GM18873 (cell line): ENCODE measurements around the gene TPCN2.
"Not testable (repeated sequence)": the region's sequence is repeated elsewhere in the genome, so short reads cannot be mapped to it uniquely, and the experiment has no call there.

Experiments
- ATAC-seq: cut with Tn5 transposase; IDR thresholded peaks from one replicate; pipeline ENCODE4 v1.9.1; 2021; ENCODE audit warnings: mild to moderate bottlenecking, moderate library complexity, moderate number of reproducible peaks; ENCODE audit not compliant: unreplicated experiment, low FRiP score

The TPCN2 gene

DNA sequence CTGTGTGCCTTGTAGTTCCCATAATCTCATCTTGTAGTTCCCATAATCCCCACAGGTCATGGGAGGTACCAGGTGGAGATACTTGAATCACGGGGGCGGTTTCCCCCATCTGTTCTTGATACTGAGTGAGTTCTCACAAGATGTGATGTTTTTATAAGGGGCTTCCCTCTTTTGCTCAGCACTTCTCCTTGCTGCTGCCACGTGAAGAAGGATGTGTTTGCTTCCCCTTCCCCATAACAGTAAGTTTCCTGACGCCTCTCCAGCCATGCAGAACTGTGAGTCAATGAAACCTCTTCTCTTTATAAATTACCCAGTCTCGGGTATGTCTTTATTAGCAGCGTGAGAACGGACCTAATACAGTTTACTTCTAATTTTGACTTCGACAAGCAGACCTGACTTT lies 93.0 kb downstream of the TPCN2 start:
- no peak for ATAC-seq

DNA sequence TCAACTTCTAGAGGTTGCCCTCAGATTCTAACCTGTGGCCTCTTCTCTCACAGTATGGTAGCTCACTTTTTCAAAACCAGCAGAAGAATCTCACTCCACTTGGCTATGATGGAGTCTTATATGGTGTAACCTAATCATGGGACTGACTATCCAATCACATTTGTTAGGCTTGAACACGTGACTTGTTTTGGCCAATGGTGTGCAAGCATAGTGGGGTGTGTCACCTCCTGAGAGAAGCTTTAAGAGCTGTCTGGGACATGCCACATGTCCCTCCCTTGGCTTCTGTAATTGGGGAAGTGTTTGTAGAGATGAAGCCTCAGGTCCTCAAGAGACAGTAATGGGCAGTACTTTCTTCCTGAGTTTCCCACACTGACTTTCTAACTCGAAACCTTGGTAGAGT lies 94.2 kb downstream of the TPCN2 start:
- ATAC-seq: no peak

DNA sequence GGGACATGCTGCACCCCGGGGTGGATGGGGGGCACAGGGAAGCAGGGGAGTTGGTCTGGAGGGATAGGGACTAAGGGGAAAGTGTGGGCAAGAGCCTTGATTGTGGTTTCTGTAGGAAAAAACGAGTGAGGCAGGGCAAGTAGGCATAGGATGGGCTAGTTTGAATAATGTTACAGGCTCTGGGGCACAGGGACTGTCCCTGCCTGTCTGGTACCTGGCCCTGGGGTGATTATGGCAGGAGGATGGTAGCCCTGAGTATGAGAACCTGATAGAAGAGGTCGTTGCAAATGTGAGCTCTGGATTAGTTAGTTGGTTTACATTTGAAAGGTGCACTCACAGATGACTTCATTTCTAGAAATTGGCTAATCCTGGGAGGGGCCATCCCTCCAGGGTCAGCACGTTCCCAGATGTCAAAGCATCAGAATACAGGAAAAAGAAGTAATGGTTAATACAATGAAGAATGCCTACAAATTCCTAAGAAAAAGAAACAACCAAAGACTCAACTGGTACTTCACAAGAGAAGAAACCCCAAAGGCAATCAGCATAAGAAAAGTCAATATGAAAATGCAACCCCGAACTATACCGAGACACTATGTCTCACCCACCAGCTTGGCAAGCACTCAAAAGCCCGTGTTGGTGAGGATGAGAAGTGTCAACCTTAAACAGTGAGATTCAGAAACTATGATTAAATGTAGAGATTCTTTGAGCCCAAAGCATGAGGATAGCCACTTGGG lies 95.8 kb downstream of the TPCN2 start:
- ATAC-seq: no peak

DNA sequence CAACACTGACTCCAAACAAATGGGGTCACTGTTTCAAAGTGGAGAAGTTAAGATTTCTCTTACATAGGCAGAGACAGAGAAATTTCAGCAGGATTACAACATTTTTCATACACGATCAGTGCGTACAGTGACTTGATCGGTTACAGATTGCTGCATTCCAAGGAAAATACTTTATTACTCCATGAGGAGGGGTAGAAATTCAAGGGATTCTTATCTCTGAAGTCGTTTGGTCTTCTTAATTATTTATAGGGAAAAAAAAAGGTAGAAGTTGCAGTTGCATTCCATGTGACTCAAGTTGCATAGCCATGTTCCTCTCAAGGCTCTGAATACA lies 96.3 kb downstream of the TPCN2 start:
- no peak for ATAC-seq

DNA sequence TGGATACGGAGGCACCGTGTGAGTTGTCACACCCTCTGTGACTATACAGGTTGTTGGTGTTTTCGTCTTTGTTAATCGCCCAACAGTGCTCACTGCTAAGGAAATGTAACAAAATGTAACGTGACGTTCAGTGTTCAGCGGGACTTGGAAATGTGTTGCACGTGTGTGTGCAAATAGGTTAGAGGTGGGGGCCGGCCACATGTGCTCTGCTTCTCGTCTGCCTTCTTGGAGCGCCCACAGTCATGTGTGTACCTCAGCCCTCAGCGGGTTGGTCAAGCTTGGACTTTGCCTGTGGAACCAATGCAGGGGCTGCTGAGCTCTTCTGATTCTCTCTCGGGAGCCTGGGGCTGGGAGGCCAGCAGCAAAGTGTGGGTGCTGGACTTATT lies 99.6 kb downstream of the TPCN2 start:
- no peak for ATAC-seq

DNA sequence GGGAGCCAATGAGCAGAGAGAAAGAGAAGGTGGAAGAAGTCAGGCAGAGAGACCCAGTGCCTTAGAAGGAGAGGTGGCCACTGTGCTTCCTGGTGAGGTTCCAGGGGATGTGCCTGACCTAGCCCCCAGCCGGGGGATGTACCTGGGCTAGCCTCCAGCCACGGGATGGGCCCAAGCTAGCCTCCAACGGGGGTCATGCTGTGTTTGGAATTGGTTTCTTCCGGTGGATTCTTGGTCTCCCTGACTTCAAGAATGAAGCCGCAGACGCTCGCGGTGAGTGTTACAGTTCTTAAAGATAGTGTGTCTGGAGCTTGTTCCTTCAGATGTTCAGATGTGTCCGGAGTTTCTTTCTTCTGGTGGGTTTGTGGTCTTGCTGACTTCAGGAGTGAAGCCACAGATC lies 100.1 kb downstream of the TPCN2 start:
- ATAC-seq: no peak

DNA sequence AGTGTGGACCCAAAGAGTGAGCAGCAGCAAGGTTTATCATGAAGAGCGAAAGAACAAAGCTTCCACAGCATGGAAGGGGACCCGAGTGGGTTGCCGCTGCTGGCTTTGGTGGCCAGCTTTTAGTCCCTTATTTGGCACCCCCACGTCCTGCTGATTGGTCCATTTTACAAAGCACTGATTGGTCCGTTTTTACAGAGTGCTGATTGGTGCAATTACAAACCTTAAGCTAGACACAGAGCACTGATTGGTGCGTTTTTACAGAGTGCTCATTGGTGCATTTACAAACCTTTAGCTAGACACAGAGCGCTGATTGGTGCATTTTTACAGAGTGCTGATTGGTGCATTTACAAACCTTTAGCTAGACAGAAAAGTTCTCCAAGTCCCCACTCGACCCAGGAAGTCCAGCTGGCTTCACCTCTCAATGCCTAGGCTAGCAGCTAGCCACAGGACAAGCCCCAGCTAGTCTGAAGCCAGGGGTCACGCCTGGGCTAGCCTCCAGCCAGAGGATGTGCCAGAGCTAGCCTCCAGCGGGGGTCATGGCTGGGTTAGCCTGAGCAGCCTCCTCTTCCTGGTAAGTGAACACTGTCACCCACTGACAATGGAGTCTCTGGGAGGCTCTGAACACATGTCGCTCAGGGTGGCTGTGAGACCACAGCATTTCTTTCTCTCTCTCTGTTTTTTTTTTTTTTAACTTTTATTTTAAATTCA lies 100.8 kb downstream of the TPCN2 start:
- not testable (repeated sequence) for ATAC-seq

DNA sequence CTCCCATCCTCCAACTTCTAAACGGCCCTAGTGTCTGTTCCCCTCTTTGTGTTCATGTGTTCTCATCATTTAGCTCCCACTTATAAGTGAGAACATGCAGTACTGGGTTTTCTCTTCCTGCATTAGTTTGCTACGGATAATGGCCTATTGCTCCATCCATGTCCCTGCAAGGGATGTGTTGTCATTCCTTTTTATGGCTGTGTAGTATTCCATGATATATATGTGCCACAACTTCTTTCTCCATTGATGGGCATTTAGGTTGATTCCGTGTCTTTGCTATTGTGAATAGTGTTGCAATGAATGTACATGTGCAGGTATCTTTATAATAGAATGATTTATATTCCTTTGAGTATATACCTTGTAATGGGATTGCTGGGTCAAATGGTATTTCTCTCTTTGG lies 101.4 kb downstream of the TPCN2 start:
- no peak for ATAC-seq

DNA sequence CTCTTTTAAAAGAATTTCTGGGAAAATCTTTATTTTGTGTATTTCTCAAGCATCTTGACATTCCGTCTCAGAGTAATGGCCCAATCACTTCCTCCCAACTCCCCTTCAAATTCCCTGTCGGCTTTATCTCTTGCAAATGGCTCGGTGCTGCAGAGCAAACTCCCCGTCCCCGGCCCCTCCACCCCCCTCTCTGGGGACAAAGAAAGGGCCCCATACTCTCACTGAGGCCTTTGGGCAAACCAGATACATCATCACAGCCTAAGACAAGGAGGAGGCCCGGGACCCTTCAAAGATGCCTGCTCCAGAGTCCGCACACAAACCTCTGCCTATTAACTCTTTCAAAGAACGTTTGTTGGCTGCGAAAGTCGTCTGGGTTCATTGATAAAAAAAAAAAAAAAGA lies 103.1 kb downstream of the TPCN2 start:
- no peak for ATAC-seq

DNA sequence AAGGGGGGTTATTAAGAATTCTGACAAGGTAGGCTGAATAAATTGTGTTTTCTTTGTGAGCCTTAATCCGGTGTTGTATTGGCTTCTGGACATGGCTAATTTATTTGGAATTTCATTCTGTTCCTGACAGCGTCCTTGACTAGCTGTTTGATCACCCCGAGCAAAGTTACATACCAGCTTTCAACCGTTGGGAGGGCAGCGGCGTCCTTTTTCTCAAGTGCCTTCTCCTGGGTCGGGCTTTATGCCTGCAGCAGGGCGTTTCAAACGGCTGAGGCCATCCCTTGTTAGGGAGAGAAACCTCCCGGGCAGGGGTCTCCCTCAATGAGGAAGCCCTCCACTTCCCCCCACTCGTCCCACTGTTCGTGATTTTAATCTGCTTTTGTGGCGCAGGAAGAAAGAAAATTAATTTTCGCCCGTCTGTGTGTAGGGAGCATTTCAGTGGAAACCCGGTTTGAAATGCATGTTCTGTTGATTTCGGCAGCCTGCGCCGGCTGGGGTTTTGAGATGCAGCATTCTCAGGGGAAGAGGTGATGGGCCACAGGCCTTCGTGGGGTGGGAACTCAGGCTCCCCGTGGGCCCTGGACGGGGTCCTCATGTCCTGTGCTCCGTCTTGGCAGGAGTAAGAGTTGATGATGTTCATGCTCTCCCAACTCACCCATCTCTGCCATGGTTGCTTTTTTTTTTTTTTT lies 104.1 kb downstream of the TPCN2 start:
- no peak for ATAC-seq

DNA sequence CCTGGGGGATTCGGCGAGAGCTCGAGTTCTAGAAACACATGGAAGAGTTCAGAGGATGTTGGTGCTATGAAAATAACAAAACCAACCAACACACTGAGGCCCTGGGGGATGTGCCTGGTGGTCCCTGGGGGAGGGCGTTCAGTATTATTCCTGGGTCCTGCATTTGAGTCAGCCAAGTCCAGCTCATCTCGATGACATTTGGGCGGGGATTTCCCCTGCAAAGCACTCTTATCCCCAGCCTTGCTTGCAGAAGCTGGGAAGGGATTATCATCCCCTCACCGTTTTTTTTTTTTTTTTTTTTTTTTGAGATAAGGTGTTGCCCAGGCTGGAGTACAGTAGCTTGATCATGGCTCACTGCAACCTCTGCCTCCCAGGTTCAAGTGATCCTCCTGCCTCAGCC lies 104.9 kb downstream of the TPCN2 start:
- no peak for ATAC-seq

DNA sequence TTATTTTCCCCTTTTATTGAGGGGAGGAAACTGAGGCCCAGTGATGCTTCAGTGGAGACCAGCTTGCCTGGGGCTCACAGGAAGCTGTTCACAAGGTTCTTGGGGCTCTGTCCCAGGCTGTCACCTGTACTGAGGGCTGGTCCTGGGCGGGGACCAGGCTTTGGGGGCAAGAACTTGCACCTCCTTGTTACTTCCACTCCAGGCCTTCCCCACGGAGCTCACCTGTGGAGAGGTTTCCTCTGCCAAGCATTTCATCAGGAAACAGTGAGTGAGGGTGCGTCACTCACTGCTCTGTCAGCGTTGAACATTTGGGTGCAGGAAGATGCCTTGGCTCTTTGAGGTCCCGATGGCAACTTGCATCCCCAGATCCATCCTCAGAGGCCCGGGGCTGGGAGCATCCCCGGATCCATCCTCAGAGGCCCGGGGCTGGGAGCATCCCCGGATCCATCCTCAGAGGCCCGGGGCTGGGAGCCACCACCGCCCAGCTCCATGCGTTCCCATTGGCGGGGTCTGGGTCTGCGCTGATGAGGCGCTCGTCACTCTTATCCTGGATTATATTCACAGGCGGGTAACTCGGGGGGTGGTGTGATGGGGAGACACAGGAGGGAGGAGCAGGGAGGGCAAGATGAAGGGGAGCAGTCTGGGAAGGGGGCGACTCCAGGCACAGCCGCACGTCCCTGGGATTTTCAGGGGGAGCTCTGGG lies 105.6 kb downstream of the TPCN2 start:
- no peak for ATAC-seq

DNA sequence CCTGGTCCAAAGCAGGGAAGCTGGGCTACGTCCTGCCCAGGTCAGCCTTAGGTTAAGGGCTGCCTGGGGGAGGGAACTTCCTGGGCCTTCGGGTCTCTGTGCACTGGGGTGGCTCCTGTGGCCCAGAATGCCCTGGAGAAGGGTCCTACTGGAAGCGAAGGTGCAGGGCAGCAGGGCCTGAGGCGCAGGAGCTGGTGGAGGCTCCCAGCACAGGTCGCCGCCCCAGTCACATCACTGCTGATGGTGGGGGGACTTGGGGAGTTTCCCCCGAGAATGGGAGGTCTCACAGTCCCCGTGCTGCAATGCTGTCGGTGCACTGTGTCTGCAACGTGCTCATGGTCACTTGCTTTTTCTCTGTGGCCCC lies 106.2 kb downstream of the TPCN2 start:
- no peak for ATAC-seq

DNA sequence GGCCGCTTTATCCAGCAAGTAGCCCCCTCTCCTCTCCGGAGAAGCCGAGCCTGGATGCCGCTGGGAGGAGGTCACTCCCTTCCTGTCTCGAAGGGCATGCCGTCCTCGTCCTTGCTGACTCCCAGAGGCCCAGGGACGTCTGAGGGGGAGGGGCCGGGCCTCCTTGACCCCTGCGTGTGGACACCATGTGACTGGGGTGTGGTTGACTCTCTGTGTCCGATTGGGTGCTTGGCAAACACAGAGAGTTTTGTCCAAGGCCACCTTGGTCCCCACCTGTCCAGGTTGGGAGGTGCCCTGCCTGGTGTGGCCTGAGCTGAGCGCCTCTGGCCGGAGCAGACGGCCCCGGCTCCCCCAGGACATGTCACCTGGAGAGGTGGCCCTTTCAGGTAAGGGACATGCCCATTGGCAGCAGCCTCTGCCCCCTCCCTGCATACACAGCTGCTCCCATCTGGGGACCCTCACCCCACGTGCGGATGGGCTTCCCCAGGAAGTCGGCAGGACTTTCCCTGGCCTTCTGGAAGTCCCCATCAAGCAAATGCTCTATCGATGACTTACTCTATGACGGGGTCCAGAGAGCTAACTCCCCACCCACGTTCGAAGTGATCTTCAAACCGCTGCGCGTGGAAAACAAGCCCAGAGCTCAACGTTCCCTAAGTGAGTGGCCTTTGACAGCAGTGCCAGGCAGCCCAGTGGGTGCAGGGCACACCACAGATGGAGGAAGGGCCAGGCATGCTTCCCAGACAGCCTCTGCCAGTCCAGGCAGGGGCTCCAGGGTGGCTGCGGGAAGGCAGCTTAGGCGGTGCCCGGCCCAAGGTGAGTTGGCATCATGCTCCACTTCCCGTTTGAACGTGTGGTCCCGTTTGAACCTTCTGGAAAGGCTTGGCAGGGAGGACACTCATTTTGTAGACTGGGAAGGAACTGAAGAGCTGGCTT lies 106.8 kb downstream of the TPCN2 start, which contains the start of gene SMIM38:
Gene SMIM38 (plus strand): TSS at position 634 of the 933 bp plus-strand sequence. CDS start 1,912 bp downstream, outside the sequence.
- ATAC-seq: no peak

DNA sequence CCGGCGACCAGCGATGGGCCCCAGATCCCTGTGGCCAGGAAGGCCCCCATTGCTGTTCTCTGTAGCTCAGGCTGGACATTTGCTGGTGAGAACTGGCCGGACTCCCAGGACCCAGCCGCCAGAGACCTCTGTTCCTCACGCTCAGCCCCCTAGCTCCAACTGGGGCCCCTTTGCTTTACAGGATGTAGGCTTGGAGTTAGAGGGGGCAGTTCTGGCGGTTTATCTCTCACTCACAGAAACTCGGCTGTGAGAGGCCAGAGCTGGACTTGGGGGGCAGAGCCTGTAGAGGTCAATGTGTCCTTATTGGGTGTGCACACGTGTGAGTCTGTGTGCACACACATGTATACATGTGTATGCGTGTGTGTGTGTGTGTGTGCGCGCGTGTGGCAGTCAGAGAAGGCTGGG lies 107.5 kb downstream of the TPCN2 start:
- no peak for ATAC-seq

DNA sequence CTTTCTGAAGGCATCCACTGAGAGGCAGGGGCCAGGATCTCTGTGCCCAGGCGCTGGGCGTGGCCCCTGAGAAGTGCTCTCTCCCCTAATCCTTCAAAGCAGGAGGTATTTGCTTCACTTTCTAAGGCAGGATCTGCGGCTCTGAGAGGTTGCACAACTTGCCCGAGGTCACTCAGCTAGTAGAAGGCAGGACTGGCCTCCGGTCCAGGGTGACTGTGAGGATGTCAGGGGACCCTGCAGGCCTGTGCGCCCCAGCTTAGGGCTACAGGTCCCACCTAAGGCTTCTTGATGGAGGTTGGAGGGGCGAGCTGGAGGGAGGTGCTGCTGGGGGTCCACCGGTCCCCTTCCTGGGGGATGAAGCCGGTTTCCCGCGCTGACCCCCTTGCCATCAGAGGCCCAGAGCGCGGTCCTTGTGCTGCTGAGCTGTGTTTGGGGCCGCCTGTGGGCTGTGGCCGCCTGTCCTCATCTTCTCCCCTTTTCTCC lies 108.0 kb downstream of the TPCN2 start:
- ATAC-seq: no peak

DNA sequence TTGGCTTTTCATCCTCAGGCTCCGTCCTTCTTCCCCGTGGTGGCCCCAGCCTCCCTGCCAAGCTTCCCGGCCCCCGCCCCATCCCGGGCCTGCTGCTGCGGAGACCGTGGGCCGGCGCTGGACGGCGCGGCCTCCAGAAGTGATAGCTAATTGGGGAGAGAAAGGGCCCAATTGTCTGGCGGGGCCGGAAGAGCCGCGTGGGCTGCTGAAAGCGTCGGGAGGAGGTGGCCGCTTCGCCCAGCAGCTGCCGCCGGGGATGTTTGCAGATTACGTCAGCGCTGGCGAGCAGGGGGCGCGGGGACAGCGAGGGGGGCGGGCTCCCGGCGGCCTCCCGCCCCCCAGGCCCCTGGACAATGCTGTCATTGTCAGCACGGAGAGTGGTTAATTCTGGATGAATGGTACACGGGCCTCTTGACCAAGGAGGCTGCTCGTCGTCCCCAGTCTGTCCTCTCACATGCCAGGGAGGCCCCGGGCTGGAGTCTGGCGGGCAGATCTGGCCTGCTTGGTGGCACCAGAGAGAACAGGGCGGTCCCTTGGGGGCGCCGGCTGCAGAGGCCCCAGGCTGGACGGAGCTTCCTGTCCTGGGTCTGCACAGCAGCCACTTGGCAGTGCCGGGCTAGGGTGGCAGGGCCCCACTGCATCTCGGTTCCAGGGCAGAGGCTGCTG lies 108.6 kb downstream of the TPCN2 start:
- no peak for ATAC-seq

DNA sequence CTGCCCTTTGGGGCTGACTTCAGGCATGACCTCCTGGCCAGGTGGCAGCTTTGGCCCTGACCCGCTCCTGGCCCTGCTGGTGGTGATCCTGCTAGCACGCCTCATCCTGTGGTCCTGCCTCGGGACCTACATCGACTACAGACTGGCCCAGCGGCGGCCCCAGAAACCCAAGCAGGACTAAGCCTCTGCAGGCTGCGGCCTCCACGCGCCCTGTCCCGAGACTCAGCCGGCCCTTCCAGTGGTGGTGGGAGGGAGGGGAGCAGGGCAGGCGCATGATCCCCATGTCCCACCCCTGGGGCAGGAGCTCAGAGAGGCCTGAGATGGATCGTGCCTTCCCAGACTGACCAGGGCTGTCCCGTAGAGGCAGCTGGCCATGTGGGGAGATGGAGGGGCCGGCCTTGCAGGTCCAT lies 109.1 kb downstream of the TPCN2 start:
- ATAC-seq: no peak
